WTC11 (cell line): Measurements from ENCODE around the gene GJC1. TPM values are rescaled to one million over a fixed set of nuclear protein-coding genes. Genes with fewer than 3 reads are reported as not detected.

Experiments
- ATAC-seq: fragments of 200-7000 bp; cut with Tn5 transposase; 2 replicates; pipeline ENCODE4 v1.10.0; 2021; ENCODE audit warnings: mild to moderate bottlenecking, moderate library complexity
- CTCF ChIA-PET: fragments of 300-600 bp; sonication (Branson Sonifier 250); formaldehyde crosslinking; loops from one replicate; lab custom pipeline; 2021; ENCODE audit warnings: antibody characterized with exemption; lab: Charles Lee
- POLR2A ChIA-PET: fragments of 350-600 bp; sonication (Branson Sonifier 250); formaldehyde crosslinking; loops from one replicate; lab custom pipeline; 2021; ENCODE audit warnings: antibody characterized with exemption; lab: Charles Lee
- DNase-seq: peaks from one replicate; pipeline ENCODE4 v3.0.0; 2021; ENCODE audit warnings: low spot score
- H3K27ac Mint-ChIP-seq: 2 replicates; pipeline ENCODE4 v1.8.0; 2021; ENCODE audit warnings: mixed read lengths
- H3K27me3 Mint-ChIP-seq: 2 replicates; pipeline ENCODE4 v1.8.0; 2021; ENCODE audit warnings: low read depth, mild to moderate bottlenecking, moderate library complexity, mixed read lengths
- H3K36me3 Mint-ChIP-seq: 2 replicates; pipeline ENCODE4 v1.8.0; 2021; ENCODE audit warnings: mixed read lengths
- H3K4me1 Mint-ChIP-seq: 2 replicates; pipeline ENCODE4 v1.8.0; 2022; ENCODE audit warnings: mixed read lengths
- H3K4me3 Mint-ChIP-seq: 2 replicates; pipeline ENCODE4 v1.8.0; 2021; ENCODE audit warnings: mild to moderate bottlenecking, moderate library complexity, mixed read lengths
- H3K9me3 Mint-ChIP-seq: 2 replicates; pipeline ENCODE4 v1.8.0; 2021; ENCODE audit warnings: mixed read lengths
- ARID4B ChIP-seq: sonication (generic); formaldehyde crosslinking; IDR thresholded peaks from 2 replicates; pipeline ENCODE4 v1.8.0; 2023; ENCODE audit warnings: missing genetic modification reagents, mild to moderate bottlenecking, borderline replicate concordance
- CBFB ChIP-seq: sonication (generic); formaldehyde crosslinking; IDR thresholded peaks from 2 replicates; pipeline ENCODE4 v1.8.1; 2022; ENCODE audit warnings: mild to moderate bottlenecking, low read depth, missing genetic modification reagents
- FOXK1 ChIP-seq: sonication (generic); formaldehyde crosslinking; IDR thresholded peaks from 2 replicates; pipeline ENCODE4 v1.8.0; 2022; ENCODE audit warnings: mild to moderate bottlenecking, moderate library complexity, missing genetic modification reagents
- GRHL2 ChIP-seq: fragments of 250-450 bp; sonication (Bioruptor Pico); IDR thresholded peaks from 2 replicates; pipeline ENCODE4 v1.8.0; 2022; ENCODE audit warnings: mild to moderate bottlenecking, moderate library complexity; ENCODE audit not compliant: insufficient replicate concordance, severe bottlenecking
- HMGXB4 ChIP-seq: sonication (generic); formaldehyde crosslinking; IDR thresholded peaks from 2 replicates; pipeline ENCODE4 v1.8.1; 2023; ENCODE audit warnings: mild to moderate bottlenecking, moderate library complexity, missing genetic modification reagents
- JAZF1 ChIP-seq: fragments of 250-450 bp; sonication (Bioruptor Pico); IDR thresholded peaks from 2 replicates; pipeline ENCODE4 v1.9.0; 2021; ENCODE audit warnings: moderate library complexity, mild to moderate bottlenecking, inconsistent platforms
- JUN ChIP-seq: sonication (generic); formaldehyde crosslinking; IDR thresholded peaks from 2 replicates; pipeline ENCODE4 v1.8.0; 2023; ENCODE audit warnings: mild to moderate bottlenecking, missing genetic modification reagents
- NR2C2 ChIP-seq: sonication (generic); formaldehyde crosslinking; IDR thresholded peaks from 2 replicates; pipeline ENCODE4 v1.8.0; 2022; ENCODE audit warnings: mild to moderate bottlenecking, missing genetic modification reagents
- NR3C1 ChIP-seq: sonication (generic); formaldehyde crosslinking; conservative IDR thresholded peaks from 2 replicates; pipeline ENCODE4 v1.8.1; 2023; ENCODE audit warnings: low read depth, mild to moderate bottlenecking, missing genetic modification reagents
- OVOL2 ChIP-seq: fragments of 250-450 bp; sonication (Bioruptor Pico); IDR thresholded peaks from 2 replicates; pipeline ENCODE4 v1.9.0; 2021; ENCODE audit warnings: mild to moderate bottlenecking, borderline replicate concordance
- STAT6 ChIP-seq: sonication (generic); formaldehyde crosslinking; conservative IDR thresholded peaks from 2 replicates; pipeline ENCODE4 v1.8.1; 2023; ENCODE audit warnings: mild to moderate bottlenecking, low read depth, missing genetic modification reagents, moderate library complexity
- TCF7 ChIP-seq: sonication (generic); formaldehyde crosslinking; IDR thresholded peaks from 2 replicates; pipeline ENCODE4 v1.8.0; 2022; ENCODE audit warnings: mild to moderate bottlenecking, low read depth, missing genetic modification reagents, moderate library complexity
- ZNF219 ChIP-seq: sonication (generic); formaldehyde crosslinking; IDR thresholded peaks from 2 replicates; pipeline ENCODE4 v1.8.0; 2023; ENCODE audit warnings: missing genetic modification reagents, mild to moderate bottlenecking, borderline replicate concordance
- total RNA-seq: library from RNA; stranded (reverse); gene quantifications from 3 replicates; pipeline ENCODE4 v1.2.3, GENCODE V29; 2021
- TF ChIP-seq, protein P1 (sequence below): sonication (generic); formaldehyde crosslinking; IDR thresholded peaks from 2 replicates; pipeline ENCODE4 v1.8.1; 2023; ENCODE audit warnings: mild to moderate bottlenecking, missing genetic modification reagents, moderate library complexity
- TF ChIP-seq, protein P2 (sequence below): sonication (generic); formaldehyde crosslinking; IDR thresholded peaks from 2 replicates; pipeline ENCODE4 v1.8.0; 2022; ENCODE audit warnings: mild to moderate bottlenecking, missing genetic modification reagents

The GJC1 gene
- total RNA-seq, 1 experiment from 2014 or later: 104 TPM

DNA sequence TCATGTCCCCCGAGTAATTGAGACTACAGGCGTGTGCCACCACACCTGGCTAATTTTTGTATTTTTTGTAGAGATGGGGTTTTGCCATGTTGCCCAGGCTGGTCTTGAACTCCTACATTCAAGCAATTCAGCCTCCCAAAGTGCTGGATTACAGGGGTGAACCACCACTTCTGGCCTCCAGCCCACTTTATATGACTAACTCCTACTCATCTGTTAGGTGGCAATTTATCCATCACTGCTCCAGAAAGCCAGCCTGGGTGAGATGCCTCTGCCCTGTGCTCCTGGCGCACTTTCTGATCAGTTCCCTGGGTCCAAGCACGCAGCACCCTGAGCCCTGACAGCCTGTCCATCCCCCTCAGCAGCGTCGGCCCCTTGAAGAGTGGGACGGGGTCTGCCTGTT, 41.9 kb downstream of the GJC1 start:
- no peaks in the 10 kb centered on the region for H3K4me1 Mint-ChIP-seq
- ATAC-seq: no peak
- H3K27ac Mint-ChIP-seq: no peak overlapping the region
- H3K36me3 Mint-ChIP-seq: no peaks in the 10 kb centered on the region
- CTCF ChIA-PET: interaction anchor here (1.6 kb wide), 1 partner anchor 9 kb away, joined by 6 read pairs; no protein-coding TSS in a partner anchor
- POLR2A ChIA-PET: interaction anchor here (1.4 kb wide), 1 partner anchor 10 kb away, joined by 3 read pairs; no protein-coding TSS in a partner anchor
- TF ChIP-seq NR3C1 (CRISPR knock-in tag) (no peak), STAT6 (CRISPR knock-in tag) (no peak), ARID4B (CRISPR knock-in tag) (no peak), FOXK1 (CRISPR knock-in tag) (no peak), OVOL2 (CRISPR knock-in tag) (no peak), JUN (no peak), CBFB (CRISPR knock-in tag) (no peak), JAZF1 (CRISPR knock-in tag) (no peak), NR2C2 (CRISPR knock-in tag) (no peak), HMGXB4 (no peak), ZNF219 (CRISPR knock-in tag) (no peak), GRHL2 (CRISPR knock-in tag) (no peak), TCF7 (CRISPR knock-in tag) (no peak)
- TF ChIP-seq, protein P1, sequence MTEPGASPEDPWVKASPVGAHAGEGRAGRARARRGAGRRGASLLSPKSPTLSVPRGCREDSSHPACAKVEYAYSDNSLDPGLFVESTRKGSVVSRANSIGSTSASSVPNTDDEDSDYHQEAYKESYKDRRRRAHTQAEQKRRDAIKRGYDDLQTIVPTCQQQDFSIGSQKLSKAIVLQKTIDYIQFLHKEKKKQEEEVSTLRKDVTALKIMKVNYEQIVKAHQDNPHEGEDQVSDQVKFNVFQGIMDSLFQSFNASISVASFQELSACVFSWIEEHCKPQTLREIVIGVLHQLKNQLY (CRISPR knock-in tag): no peak
- TF ChIP-seq, protein P2, sequence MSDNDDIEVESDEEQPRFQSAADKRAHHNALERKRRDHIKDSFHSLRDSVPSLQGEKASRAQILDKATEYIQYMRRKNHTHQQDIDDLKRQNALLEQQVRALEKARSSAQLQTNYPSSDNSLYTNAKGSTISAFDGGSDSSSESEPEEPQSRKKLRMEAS (CRISPR knock-in tag): no peak
- no peak for DNase-seq
- no peaks in the 10 kb centered on the region for H3K9me3 Mint-ChIP-seq
- H3K27me3 Mint-ChIP-seq: no peaks in the 10 kb centered on the region
- no peak overlapping the region for H3K4me3 Mint-ChIP-seq
